NCI-H2029 treated with DMSO at 0.1 percent for 48 hours (cell line): ENCODE measurements around the gene HNRNPH3.
"Not testable (repeated sequence)": the region's sequence is repeated elsewhere in the genome, so short reads cannot be mapped to it uniquely, and the experiment has no call there.

Experiments
- DNase-seq: peaks from one replicate; lab custom pipeline; 2025; lab: John Stamatoyannopoulos, UW

The HNRNPH3 gene, protein sequence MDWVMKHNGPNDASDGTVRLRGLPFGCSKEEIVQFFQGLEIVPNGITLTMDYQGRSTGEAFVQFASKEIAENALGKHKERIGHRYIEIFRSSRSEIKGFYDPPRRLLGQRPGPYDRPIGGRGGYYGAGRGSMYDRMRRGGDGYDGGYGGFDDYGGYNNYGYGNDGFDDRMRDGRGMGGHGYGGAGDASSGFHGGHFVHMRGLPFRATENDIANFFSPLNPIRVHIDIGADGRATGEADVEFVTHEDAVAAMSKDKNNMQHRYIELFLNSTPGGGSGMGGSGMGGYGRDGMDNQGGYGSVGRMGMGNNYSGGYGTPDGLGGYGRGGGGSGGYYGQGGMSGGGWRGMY

DNA sequence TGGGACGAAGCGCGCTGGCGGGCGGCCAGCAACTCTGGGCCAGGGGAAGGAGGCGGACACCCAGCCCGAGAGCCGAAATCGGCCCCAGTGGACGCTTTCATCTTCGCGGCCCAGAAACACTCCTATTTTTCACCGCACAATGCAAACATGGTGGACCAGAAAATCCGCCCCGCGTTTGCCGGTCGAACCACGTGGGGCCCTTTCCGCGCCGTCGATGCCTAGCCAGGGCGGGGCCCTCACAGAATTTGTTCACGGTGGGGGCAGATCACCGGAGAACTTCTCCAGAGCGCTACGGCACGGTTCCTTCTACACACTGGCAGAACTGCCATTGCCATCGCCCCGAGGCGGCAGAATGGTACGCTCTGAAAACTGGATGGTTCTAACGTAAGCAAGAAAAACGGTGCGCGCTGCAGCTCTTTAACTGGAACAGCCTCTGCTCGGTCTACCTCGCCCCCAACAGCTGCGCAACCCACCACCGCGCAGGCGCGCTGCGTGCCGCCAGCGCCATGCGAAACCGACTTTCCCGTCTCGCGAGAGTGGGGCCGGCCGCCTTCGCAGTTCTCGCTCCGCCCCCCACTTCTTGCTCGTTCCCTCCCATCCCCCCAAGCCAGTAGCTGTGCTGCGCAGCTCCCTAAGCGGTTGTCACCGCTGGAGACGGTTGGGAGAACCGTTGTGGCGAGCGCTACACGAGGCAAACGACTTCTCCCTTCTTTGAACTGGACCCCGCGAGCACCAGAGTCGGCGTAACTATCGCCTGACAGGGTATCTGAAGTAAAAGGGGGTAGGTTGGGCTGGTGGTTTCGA is at the start of gene HNRNPH3:
Gene HNRNPH3, plus strand, starts transcription at position 610 of the 804 bp plus-strand sequence. CDS start 5,158 bp downstream, outside the sequence.
- DNase-seq, result peak; percentile 49

DNA sequence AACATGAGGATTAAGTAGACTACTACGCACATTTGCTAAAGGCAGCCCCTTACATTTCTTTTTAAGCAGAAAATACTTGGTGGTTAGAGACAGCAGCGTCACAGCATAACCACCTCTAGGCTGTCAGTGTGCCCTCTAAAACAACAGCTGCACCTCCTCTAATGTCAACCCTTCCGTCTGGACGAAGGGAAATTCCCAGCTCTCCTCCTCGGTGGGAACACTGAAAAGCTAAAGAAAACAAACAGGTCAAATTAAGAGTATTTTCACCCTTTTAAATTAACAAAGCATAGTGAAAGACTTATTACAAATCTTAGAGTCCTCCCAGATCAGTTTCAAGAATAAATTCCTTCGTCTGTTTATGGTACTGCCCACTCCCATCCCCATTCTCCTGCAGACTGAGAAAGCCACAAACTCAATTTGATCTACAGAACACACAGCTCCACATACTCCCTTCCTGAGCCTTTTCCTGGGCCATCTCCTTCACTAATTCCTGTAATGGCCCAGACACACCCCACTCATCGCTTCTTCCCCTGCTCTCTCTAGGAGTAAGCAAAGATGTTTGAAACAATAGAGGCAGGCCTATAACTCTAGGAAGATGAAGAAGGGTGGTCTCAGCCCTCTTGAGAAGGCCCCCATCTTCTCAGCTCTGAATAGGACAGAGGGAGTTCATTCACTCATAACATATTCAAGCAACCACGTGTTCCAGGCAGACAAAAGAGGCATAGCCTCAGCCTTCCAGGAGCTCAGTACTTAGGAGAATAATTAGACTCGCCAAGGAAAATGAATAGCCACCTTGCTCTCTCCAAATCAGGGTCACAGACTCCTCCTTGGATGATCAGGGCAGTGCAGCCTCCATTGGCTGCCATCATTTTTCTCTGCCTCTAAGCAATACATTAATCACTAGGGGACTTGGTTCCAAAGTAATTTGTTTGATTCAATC is 47.5 kb upstream of the HNRNPH3 start:
- DNase-seq, result no peak

DNA sequence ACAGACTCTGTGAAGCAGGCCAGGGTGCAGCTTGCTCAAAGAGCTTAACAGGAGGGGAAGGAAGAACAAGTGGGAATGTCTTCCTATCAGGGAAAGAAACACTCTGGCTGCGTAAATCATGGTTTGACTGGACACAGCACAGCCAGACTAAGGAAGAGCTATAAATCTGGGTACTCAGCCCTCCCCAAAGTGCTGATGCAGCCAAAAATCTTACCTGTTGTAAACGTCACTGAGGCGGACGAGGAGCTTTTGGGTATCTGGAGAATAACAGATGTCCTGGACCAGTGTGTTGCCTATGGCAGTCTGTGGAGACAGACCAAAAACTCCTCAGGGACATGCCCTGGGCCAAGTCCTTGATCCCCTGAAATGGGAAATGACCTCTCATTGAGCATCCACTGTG is 43.1 kb upstream of the HNRNPH3 start:
- DNase-seq, result no peak

DNA sequence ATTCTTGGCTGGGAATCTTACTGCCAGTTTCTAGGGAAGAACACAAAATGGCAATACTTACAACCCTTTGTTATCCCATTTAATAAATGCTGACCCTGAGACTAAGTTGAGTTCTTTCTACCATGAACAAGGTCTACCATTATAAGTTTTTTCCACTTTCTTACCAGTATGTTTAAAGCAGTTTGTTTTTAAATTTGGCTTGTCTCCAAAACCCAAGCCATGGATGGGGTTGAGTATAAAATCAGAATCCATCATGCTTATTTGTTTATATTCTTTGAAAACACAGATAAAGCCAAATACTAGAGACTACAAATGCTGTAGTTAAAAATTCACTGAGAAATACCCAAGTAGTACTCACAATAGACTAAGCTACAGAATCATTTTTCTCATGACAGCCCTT is 41.1 kb upstream of the HNRNPH3 start:
- DNase-seq, result no peak

DNA sequence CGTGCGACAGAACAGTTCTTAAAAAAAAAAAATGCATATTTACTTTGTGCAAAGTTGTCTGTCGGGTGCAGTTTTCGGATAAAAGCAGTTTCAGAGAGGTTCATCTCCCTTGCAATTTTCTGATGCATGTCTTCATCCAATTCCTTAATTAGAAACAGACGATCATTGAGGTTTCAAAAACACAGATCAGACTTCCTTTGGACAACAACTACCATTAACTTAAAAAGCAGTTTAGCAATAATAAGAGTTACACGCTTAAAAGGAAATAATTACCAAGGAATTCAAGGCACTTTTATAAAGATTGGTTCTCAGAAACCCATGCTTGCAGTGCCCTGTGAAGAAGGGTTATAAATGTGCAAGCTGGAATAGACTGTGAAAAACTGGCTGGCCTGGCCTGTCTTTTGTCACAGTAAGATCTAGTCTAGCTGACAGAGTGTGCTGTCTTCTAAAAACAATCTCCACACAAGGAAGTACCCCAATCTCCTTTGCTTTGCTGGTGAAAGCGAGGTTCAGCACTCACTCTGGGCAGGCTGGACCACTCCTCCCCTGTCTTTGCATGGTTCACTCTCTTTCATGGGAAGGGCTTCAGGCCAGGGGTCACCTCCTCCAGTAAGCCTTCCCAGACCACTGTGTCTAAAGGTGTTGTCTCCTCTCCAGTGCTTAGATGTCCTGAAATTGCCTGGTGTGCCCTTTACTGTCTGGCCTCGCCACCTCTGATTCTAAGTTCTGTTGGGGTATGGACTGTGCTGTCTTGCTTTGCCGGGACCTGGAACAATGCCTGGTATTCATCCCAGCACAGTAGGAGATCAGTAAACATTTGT is 34.8 kb upstream of the HNRNPH3 start:
- no peak for DNase-seq

DNA sequence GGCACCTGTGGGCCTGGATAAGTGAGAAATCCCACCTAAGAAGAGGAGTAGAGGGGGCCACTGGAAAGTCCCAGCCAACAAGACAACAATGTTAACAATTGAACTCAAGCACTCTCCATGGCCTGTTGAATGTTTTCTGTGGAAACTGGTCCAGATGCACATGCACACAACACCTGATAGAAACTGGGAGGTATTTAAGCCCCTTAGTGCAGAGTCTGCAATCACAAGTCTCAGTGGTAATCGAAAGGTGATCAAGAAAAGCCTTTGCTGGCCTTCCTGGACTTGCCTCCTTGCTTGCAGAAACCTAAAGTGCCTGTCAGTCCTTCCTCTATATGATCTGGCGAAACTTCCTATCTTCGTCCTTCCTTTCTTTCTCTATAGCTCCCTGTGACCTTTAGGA is 30.6 kb upstream of the HNRNPH3 start:
- no peak for DNase-seq

DNA sequence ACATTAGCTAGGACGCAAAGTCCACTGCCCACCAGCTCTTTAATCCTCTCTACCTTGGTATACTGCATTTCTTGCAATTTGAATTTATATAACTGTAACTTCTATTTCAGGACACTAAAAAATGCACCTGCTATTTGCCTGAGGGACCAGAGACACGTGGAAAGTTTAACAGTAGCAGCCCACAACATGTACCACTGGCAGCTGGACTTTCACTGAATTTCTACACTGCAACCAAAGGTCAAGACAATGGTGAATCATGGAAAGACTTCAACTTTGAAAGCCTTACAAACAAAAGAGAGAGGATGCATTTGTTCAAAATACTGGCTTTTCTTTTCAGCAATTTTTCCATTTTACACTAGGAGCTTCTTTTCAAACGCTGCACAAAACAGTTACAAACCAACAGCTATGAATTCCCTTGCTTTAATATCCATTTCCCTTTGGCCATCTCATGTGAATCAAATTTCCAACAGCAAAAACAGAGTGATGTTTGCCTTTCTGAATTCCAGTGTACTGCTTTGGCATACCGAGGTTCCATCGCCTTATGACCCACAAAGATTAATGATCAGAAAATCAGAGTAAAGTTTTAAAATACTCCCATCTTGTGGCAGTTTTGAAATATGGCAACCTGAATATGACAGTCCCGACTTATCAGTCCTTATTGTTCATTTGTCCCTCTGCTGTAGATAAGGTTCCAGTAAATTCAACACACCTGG is 29.9 kb upstream of the HNRNPH3 start:
- DNase-seq, result no peak

DNA sequence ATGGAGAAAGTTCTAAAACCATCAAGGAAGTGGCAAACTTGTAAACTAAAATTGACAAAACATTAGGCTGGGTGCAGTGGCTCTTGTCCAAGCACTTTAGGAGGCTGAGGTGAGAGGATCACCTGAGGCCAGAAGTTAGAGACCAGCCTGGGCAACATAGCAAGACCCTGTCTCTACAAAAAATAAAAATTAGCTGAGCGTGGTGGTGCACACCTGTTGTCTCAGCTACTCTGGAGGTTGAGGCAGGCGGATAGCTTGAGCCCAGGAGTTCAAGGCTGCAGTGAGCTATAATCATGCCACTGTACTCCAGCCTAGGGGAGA is 29.4 kb upstream of the HNRNPH3 start:
- DNase-seq, result no peak

DNA sequence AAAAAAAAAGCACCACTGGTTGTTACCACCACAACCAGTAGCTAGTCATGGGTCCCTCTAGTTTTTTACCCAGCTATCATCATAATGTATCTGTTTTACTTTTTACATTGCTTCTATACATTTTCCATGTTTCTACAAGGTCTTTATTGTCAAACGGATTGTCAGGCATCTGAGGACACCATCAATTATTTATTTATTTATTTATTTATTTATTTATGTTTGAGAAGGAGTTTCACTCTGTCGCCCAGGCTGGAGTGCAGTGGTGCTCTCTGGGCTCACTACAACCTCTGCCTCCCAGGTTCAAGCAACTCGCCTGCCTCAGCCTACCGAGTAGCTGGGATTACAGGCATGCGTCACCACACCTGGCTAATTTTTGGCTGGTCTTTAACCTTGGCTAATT is 29.0 kb upstream of the HNRNPH3 start:
- no peak for DNase-seq

DNA sequence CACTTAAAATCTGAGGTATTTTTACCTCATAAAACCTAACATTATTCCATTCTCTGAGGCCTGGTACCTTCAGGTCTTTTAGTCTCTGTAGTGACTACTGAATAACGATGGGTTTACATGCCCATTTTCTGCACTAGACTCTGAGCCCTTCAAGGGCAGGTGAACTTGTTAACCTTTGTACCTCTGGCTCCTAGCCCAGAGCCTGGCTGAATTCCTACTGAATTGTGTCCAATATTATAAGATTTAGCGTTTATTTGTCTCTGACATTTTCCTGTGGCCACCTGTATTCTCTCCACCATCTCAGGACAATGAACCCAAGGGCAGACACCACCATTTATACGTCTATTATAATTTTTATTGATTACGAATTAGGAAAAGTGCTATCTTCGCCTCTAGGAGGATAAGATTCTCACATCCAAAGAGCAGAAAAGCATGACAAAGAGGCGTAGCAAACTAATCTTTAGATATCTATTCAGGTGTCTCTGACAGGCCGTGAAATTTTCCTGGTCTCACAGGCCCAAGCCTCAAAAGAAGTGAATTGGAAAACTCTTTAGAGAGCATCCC is 27.9 kb upstream of the HNRNPH3 start:
- no peak for DNase-seq

DNA sequence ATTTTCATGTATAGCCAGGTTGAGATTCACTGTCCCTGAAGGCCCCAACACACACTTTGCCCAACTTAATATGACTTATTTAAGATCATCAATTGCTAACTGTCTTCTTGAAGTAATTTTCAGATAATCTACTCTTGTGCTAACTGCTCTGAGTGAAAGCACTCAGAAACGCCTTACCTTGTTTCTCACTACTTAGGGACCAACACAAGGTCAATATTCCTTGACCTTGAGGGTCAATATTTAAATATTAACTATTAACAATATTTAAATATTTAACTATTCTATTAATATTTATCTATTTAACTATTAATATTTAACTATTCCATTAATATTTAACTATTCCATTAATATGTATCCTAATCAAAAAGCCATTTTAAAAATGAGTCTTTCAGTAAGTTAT is 26.0 kb upstream of the HNRNPH3 start:
- no peak for DNase-seq

DNA sequence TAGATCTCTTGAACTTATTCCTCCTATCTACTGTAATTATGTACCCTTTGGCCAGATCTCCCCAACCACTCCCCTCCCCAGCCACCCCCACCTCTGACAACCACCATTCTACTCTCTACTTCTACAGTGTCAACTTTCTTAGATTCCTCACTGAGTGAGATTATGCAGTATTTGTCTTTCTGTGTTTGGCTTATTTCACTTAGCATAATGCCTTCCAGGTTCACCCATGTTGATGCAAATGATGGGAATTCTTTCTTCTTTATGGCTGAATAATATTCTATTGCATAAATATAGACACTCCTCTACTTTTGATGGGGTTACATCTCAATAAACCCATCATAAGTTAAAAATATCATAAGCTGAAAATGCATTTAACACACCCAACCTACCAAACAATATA is 21.3 kb upstream of the HNRNPH3 start:
- no peak for DNase-seq

DNA sequence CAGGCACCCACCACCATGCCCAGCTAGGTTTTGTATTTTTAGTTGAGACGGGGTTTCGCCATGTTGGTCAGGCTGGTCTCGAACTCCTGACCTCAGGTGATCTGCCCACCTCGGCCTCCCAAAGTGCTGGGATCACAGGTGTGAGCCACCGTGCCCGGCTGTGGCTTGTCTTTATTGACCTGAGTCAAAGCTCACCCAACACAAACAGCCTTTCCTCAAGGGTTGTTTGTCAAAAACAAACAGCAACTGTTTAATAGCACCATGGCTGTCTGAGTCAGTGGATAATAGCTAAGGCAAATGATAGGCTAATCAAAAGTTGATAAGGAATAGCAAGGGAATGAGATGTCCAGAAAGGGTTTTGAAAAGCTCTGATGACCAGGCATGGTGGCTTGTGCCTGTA is 16.9 kb upstream of the HNRNPH3 start:
- DNase-seq, result not testable (repeated sequence)

DNA sequence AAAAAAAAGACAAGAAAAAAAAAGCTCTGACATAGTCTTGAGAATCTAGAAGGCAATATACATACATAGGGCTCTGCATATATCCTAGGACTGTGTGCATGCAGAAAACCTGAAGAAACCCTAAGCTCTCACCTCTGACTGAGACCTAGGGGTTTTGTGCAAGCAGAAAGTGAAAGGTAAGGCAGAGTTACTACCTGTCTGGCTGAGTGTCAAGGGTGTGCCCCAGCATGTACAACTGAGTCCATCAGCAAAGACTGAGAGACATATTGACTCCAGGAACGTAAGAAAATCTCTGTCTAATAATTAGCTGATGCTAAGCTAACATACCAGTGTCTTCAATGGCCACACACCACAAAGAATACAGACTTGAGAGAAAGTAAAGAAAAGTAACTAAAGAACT is 16.3 kb upstream of the HNRNPH3 start:
- no peak for DNase-seq

DNA sequence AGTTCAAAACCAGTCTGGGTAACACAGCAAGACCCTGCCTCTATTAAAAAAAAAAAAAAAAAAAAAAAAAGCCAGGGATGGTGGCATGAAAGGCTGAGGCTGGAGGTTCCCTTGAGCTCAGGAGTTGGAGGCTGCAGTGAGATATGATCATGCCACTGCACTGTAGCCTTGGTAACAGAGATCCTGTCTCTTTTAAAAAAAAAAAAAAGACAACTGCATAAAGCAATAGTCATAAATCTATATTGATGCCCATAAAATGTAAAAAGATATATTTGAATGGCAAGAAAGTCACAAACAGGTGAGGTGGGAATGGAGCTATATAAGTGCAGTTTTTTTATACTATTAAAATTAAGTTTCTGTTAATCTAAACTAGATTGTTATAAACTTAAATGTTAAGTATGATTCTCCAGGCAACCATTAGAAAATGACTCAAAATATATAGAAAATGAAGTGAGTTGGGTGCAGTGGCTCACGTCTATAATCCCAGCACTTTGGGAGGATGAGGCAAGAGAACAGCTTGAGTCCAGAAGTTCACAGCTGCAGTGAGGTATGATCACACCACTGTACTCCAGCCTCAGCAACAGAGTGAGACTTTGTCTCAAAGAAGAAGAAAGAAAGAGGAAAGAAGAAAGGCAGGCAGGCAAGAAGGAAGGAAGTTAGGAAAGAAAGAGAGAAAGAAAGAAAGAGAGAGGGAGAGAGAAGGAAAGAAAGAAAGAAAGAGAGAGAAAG is 13.4 kb upstream of the HNRNPH3 start:
- no peak for DNase-seq

DNA sequence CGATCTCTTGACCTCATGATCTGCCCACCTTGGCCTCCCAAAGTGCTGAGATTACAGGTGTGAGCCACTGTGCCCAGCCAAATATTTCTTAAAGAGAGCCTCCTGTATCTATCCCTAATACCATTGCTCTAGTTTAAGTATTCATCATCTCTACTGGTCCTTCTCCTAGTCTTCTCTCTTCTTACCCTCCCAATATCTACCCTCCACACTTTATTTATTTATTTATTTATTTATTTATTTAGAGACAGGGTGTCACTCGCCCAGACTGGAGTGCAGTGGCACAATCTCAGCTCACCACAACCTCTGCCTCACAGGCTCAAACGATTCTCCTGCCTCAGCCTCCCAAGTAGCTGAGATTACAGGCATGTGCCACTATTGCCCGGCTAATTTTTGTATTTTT is 7.5 kb upstream of the HNRNPH3 start:
- not testable (repeated sequence) for DNase-seq

DNA sequence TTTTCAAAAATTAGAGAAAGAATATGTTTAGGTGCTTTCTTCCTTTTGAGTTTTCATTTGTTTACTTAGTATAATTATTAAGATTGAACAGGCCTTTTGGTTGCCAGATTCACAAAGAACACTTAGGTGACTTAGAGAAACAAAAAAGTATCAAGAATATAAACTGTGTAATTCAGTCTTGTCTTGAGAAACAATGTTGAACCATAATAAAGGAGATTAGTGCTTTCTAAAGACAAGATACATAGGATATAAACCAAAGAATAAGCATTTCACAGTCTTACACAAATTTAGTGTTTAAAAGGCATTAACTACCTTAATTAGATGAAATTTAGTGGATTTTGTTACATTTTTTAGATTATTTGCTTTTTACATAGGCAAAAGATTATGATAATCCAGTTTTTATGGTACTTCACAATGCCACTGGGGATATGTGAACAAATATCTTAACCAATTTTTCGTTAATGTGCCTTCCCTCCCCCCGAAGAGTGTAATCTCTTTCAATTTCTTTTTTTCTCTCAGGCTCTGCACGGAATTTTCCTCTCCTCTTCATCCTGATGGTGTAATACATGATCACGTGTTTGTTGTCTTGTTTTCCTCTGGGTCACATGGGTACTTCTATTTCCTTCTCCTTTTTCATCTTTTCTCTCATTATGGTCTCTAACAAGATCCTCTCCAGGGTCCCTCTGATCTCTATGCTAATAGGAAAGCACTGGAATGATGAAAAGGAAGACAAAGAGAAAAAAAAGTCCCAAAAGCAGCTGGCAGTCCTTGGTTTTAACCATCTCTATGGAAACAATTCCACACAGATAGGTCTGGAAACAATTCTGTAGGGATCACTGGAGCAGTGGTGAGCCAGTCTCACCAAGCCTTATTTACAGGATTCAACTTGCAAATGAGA is 3.7 kb upstream of the HNRNPH3 start:
- peak; percentile 31 for DNase-seq

DNA sequence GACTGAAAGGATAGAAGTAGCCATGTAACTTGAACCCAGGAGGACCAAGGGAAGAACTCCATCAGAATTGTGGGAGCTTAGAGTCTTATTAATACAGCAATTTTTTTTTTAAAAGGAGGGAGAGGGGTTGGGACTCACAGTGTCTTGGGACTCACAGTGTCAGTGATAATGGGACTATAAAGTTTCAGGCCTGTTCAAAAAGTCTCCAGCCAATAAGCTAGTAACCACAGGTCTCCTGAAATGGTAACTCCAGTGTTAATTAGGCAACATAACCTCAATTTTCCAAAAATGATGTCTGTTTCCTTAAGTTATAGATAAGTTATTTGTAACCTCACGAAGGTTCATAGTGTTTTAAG is 2.4 kb upstream of the HNRNPH3 start:
- DNase-seq, result no peak

DNA sequence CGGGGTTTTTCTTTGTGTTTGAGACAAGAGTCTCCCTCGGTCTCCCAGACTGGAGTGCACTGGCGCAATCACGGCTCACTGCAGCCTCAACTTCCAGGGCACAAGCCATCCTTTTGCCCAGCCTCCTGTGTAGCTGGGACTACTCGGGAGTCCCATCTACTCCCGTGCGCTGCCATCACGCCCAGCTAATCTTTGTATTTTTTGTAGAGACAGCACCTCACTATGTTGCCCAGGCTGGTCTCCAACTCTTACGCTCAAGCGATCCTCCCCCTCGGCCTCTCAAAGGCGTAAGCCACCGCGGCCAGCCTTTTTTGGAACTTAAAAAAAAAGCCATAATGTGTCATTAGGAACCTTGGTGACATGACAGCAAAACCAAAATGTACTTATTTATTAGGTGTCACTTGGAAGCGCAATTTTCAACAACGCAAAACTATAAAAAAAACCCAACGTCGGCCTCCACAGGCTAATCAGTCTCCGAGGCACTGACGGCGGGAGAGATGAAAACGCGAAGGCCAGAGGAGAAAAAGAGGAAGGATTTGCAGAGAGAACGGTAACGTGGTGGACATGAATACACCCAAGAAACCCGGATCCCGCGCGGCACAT is 911 bp upstream of the HNRNPH3 start:
- DNase-seq, result no peak
